GM12872 (cell line): ENCODE data around the gene ERGIC1.

Source experiments
- CTCF ChIP-seq: IDR thresholded peaks from 3 replicates; pipeline ENCODE4 v1.5.1; 2011; ENCODE audit warnings: low read depth, mild to moderate bottlenecking, low read length, moderate library complexity; ENCODE audit not compliant: insufficient read depth

The ERGIC1 gene

GRCh38 chr5:172846677-172847076 is 12.6 kb downstream of the ERGIC1 start:
- no peak for TF ChIP-seq CTCF

GRCh38 chr5:172848419-172848818 is 14.4 kb downstream of the ERGIC1 start:
- no peak for TF ChIP-seq CTCF

- no peak for TF ChIP-seq CTCF
Observed at GRCh38 chr5:172849606-172850453, 15.8 kb downstream of the ERGIC1 start.

- no peak for TF ChIP-seq CTCF
Observed at GRCh38 chr5:172850454-172850797, 16.4 kb downstream of the ERGIC1 start.

GRCh38 chr5:172852490-172853354 is 18.7 kb downstream of the ERGIC1 start:
- TF ChIP-seq CTCF, result no peak

GRCh38 chr5:172853355-172853975 is 19.4 kb downstream of the ERGIC1 start:
- no peak for TF ChIP-seq CTCF

GRCh38 chr5:172854451-172854871 is 20.4 kb downstream of the ERGIC1 start:
- TF ChIP-seq CTCF, result no peak
